Measurements from ENCODE around the gene RFFL.

The RFFL gene

GRCh38 chr17:34961093-34961911 lies 102.2 kb downstream of the RFFL start, which contains the start of the genes CCT6B and ZNF830:
TSS of gene CCT6B (minus strand) at chr17:34961460. CDS start at chr17:34961393, 67 bp downstream.
TSS of gene ZNF830 (plus strand) at chr17:34961540. CDS start at chr17:34961567, 27 bp downstream.
- peak; percentile 89 for DNase-seq

- DNase-seq = no peak
Observed at GRCh38 chr17:34958438-34958837, 105.1 kb downstream of the RFFL start.

Measured in effector CD4-positive, alpha-beta T cell (primary cell).